Gastroesophageal sphincter (tissue), 4 donors: ENCODE measurements around the gene HEXA. TPM values are rescaled to one million over a fixed set of nuclear protein-coding genes. Genes with fewer than 3 reads are reported as not detected.

Experiments used
- ATAC-seq: fragments of 150-250 bp; one replicate; pipeline ENCODE4 v1.9.1; 2016; ENCODE audit warnings: mild to moderate bottlenecking, moderate library complexity
- H3K27ac ChIP-seq, 4 donors: fragments of 200-600 bp; sonication (generic) in 3 of 4; 1 replicate in 3 of 4; 2 replicates in 1 of 4; pipeline ENCODE4 v1.5.1; 2016 to 2019
- H3K27me3 ChIP-seq: fragments of 200-600 bp; sonication (generic); one replicate; pipeline ENCODE4 v1.5.1; 2019
- H3K36me3 ChIP-seq, 2 donors: fragments of 200-600 bp; sonication (generic); one replicate each; pipeline ENCODE4 v1.5.1; 2019; ENCODE audit warnings: control low read depth in 1 of 2
- H3K4me1 ChIP-seq, 3 donors: fragments of 200-600 bp; sonication (generic); 1 replicate in 2 of 3; 2 replicates in 1 of 3; pipeline ENCODE4 v1.5.1; 2016 to 2019; ENCODE audit warnings: control low read depth in 2 of 3
- H3K4me3 ChIP-seq, 2 donors: fragments of 200-600 bp; sonication (generic); one replicate each; pipeline ENCODE4 v1.5.1; 2019; ENCODE audit warnings: mild to moderate bottlenecking in 1 of 2, moderate library complexity in 1 of 2
- H3K9me3 ChIP-seq, 3 donors: fragments of 200-600 bp; sonication (generic); one replicate each; pipeline ENCODE4 v1.5.1; 2017 to 2019; ENCODE audit warnings: control low read depth in 2 of 3
- CTCF ChIP-seq, 4 experiments: fragments of 200-600 bp in 2 of 4; fragments of 450-650 bp in 2 of 4; sonication (generic) in 1 of 4; IDR thresholded peaks; one replicate each; pipeline ENCODE4 v1.5.1; 2017 to 2019; ENCODE audit warnings: antibody characterized with exemption in 4 of 4, mild to moderate bottlenecking in 2 of 4, moderate library complexity in 2 of 4
- EP300 ChIP-seq: sonication (generic); formaldehyde crosslinking; IDR thresholded peaks from one replicate; pipeline ENCODE4 v1.6.1; 2017; ENCODE audit warnings: antibody characterized with exemption, mild to moderate bottlenecking
- POLR2A ChIP-seq, 2 donors: fragments of 450-650 bp; IDR thresholded peaks; one replicate each; pipeline ENCODE4 v1.6.1; 2017; ENCODE audit warnings: antibody characterized with exemption in 2 of 2, mild to moderate bottlenecking in 2 of 2, moderate library complexity in 1 of 2
- POLR2AphosphoS5 ChIP-seq: sonication (generic); formaldehyde crosslinking; IDR thresholded peaks from one replicate; pipeline ENCODE4 v1.6.1; 2017; ENCODE audit warnings: antibody characterized with exemption
- WGBS, 2 donors: methylation state at CpG; one replicate each; pipeline ENCODE4 v1.1.5; 2018; ENCODE audit warnings: low coverage in 1 of 2; 5-methylcytosine and 5-hydroxymethylcytosine counted together
- total RNA-seq, 4 donors: library from RNA; depleted of rRNA; stranded (reverse); fragments of >200 nt; gene quantifications; one replicate each; pipeline ENCODE4 v1.1.0, GENCODE V29; 2016

The HEXA gene
- total RNA-seq, 4 donors from 2014 or later = 46.3 to 68.5 (median 60.9) TPM

- WGBS, 2 donors = 19 to 42% methylated on average over 7 to 8 of the region's 48 CpGs
Measured at GRCh38 chr15:72319360-72319984, 56.3 kb downstream of the HEXA start.

GRCh38 chr15:72318408-72318942 is 57.3 kb downstream of the HEXA start:
- no CpG with 5 or more reads among the region's 2 CpGs for WGBS, 2 donors

More at GRCh38 chr15:72319360-72319984, 56.3 kb downstream of the HEXA start:
- Histone ChIP-seq H3K27me3 (no peaks in the 10 kb centered on the region), H3K36me3 (no peaks in the 10 kb centered on the region), H3K9me3 (no peaks in the 10 kb centered on the region), H3K4me1 (peaks cover 0 to 17% (median 11%) of the 10 kb centered on the region in 3 donors), H3K27ac (peak overlapping the region in 2 of 4 donors; percentile 14 to 40), H3K4me3 (peak overlapping the region; percentile 37 to 58)
- TF ChIP-seq POLR2AphosphoS5 (no peak), CTCF (IDR thresholded peaks at IDR 0.05) (no peak), EP300 (no peak), POLR2A (IDR thresholded peaks at IDR 0.05) (no peak)
- ATAC-seq = peak; percentile 89

GRCh38 chr15:72315706-72316370 is 60.0 kb downstream of the HEXA start:
- no peaks in the 10 kb centered on the region for H3K27me3 ChIP-seq
- no peaks in the 10 kb centered on the region for H3K9me3 ChIP-seq
- ATAC-seq = no peak
- peaks cover 0 to 16% (median 11%) of the 10 kb centered on the region in 3 donors for H3K4me1 ChIP-seq
- H3K27ac ChIP-seq = no peak overlapping the region
- TF ChIP-seq CTCF (IDR thresholded peaks at IDR 0.05) (no peak), EP300 (no peak), POLR2A (IDR thresholded peaks at IDR 0.05) (no peak), POLR2AphosphoS5 (no peak)
- WGBS, 2 donors = 72% methylated on average over 2 of the region's 6 CpGs; no CpG with 5 or more reads in 1 of the 2 donors
- H3K36me3 ChIP-seq = no peaks in the 10 kb centered on the region
- H3K4me3 ChIP-seq = no peak overlapping the region

More at GRCh38 chr15:72318408-72318942, 57.3 kb downstream of the HEXA start:
- no peak overlapping the region for H3K27ac ChIP-seq
- peaks cover 0 to 17% (median 11%) of the 10 kb centered on the region in 3 donors for H3K4me1 ChIP-seq
- H3K36me3 ChIP-seq = no peaks in the 10 kb centered on the region
- ATAC-seq = no peak
- no peaks in the 10 kb centered on the region for H3K9me3 ChIP-seq
- H3K4me3 ChIP-seq = no peak overlapping the region
- no peaks in the 10 kb centered on the region for H3K27me3 ChIP-seq
- TF ChIP-seq POLR2AphosphoS5 (no peak), POLR2A (IDR thresholded peaks at IDR 0.05) (no peak), EP300 (no peak), CTCF (IDR thresholded peaks at IDR 0.05) (no peak)

GRCh38 chr15:72313881-72314280 is 61.9 kb downstream of the HEXA start:
- ATAC-seq = no peak
- WGBS, 2 donors = 89 to 100% methylated on average over 1 to 2 of the region's 2 CpGs
- H3K4me3 ChIP-seq = no peak overlapping the region
- no peaks in the 10 kb centered on the region for H3K36me3 ChIP-seq
- TF ChIP-seq POLR2AphosphoS5 (no peak), POLR2A (IDR thresholded peaks at IDR 0.05) (no peak), EP300 (no peak), CTCF (IDR thresholded peaks at IDR 0.05) (no peak)
- H3K9me3 ChIP-seq = no peaks in the 10 kb centered on the region
- no peaks in the 10 kb centered on the region for H3K4me1 ChIP-seq
- no peaks in the 10 kb centered on the region for H3K27me3 ChIP-seq
- no peak overlapping the region for H3K27ac ChIP-seq
